ENCODE data around the gene KIF20A. TPM values are rescaled to one million over a fixed set of nuclear protein-coding genes. Genes with fewer than 3 reads are reported as not detected.

Gene KIF20A
- total and polyA plus RNA-seq, 2 experiments from 2014 or later: 41.0 to 60.4 TPM

- no peaks in the 10 kb centered on the region for H3K36me3 ChIP-seq (ENCODE audit: insufficient read depth)
- Mint-ChIP-seq H3K27ac (no peak overlapping the region), H3K4me3 (peak overlapping the region; percentile 65; the same call in 1 of the 3 replicates), H3K27me3 (ENCODE audit: insufficient read depth, low read depth, poor library complexity) (peaks cover 7% of the 10 kb centered on the region), H3K36me3 (ENCODE audit: low read depth) (no peaks in the 10 kb centered on the region), H3K4me1 (peaks cover 2% of the 10 kb centered on the region; the same call in 1 of the 3 replicates), H3K9me3 (no peaks in the 10 kb centered on the region)
- ATAC-seq: peak; percentile 61
- H3F3A ChIP-seq (replicated peaks; ENCODE audit: low read depth): no peaks in the 10 kb centered on the region
- no peaks in the 10 kb centered on the region for H4K20me1 ChIP-seq (replicated peaks; ENCODE audit: insufficient read depth)
- H3K4me3 ChIP-seq: peak overlapping the region; percentile 39; the same call in 1 of the 2 replicates
- H3K9me2 ChIP-seq (ENCODE audit: insufficient read depth): no peaks in the 10 kb centered on the region
- no peak for DNase-seq (ENCODE audit: low spot score)
- 0 out of 2 replicates have a peak overlapping the region, but pooled peaks have one; percentile 17 for H2AFZ ChIP-seq
- no peak for TF ChIP-seq STAT1 (IDR thresholded peaks at IDR 0.05; ENCODE audit: unreplicated experiment)
- TF ChIP-seq ZNF331 (CRISPR knock-in tag; IDR thresholded peaks at IDR 0.05; ENCODE audit: low read depth): no peak
- no peaks in the 10 kb centered on the region; the same call in 1 of the 2 replicates for H3K27me3 ChIP-seq (ENCODE audit: insufficient read depth)
- no peaks in the 10 kb centered on the region for H3K79me2 ChIP-seq (replicated peaks; ENCODE audit: insufficient read depth)
- no peak overlapping the region for H3K27ac ChIP-seq (ENCODE audit: low read depth)
- no peaks in the 10 kb centered on the region for H3K4me1 ChIP-seq (ENCODE audit: insufficient read depth)
- peak overlapping the region; percentile 27; the same call in 1 of the 2 replicates for H3K4me2 ChIP-seq
Observed at GRCh38 chr5:138132543-138132942, 46.4 kb upstream of the KIF20A start.

DNA sequence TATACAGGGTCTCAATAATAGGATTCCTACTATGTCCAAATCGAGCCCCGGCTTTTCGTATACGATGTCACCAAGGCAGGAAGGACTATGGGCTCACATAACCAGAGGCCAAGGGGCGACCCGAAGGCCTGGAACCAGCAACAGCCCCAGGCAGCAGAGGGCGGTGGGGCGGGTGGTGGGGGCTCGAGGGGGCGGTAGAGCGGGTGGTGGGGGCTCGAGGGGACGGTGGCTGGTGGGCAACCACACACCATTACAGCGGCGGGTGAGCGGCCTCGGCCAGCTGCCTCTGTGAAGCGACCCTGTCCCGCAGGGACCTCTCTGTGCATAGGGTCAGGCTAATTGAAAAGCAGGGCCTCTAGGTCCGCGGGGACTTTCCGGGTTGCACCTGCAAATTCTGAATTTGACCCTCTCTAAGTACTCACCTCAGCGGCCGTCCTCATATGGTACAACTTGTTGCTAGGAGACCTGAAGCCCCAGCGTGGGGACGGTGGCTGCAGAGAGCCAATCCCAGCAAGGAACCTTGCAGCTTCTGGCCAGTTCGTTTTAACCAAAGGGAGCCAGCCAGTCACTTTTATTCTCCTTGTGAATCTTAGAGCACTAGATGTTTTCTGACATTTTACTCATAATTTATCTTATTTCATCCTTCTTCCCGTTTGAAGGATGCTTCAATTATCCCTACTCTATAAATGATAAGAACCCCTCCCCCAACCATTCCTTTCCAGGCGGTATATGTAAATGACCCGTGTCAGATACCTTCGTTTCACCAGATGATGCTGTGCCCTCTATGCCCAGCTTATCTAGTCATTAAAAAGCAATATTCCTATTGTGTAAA, 39.7 kb upstream of the KIF20A start, which contains the start of gene NME5:
TSS of gene NME5 (minus strand) at position 480 of the 832 bp plus-strand sequence. CDS start 648 bp downstream, outside the sequence.
- no peak within 1 kb of the TSS for H3K27ac Mint-ChIP-seq
- Histone ChIP-seq H3K27ac (ENCODE audit: low read depth) (no peak within 1 kb of the TSS), H3K9me2 (ENCODE audit: insufficient read depth) (no peaks in the 10 kb centered on the region), H3K36me3 (ENCODE audit: insufficient read depth) (no peaks in the 10 kb centered on the region), H3K4me3 (peak within 1 kb of the TSS; percentile 53), H3F3A (replicated peaks; ENCODE audit: low read depth) (no peaks in the 10 kb centered on the region), H3K27me3 (ENCODE audit: insufficient read depth) (no peaks in the 10 kb centered on the region; the same call in 1 of the 2 replicates), H3K4me2 (peak within 1 kb of the TSS; percentile 56), H2AFZ (peak within 1 kb of the TSS; percentile 69), H3K79me2 (replicated peaks; ENCODE audit: insufficient read depth) (no peaks in the 10 kb centered on the region), H3K4me1 (ENCODE audit: insufficient read depth) (peaks cover 3% of the 10 kb centered on the region; the same call in 1 of the 2 replicates), H4K20me1 (replicated peaks; ENCODE audit: insufficient read depth) (no peaks in the 10 kb centered on the region)
- H3K9me3 Mint-ChIP-seq: no peaks in the 10 kb centered on the region
- H3K27me3 Mint-ChIP-seq (ENCODE audit: insufficient read depth, low read depth, poor library complexity): peaks cover 2% of the 10 kb centered on the region
- H3K4me3 Mint-ChIP-seq: peak within 1 kb of the TSS; percentile 82
- DNase-seq (ENCODE audit: low spot score) (peak; percentile 90), ATAC-seq (peak; percentile 96)
- H3K4me1 Mint-ChIP-seq: peaks cover 5% of the 10 kb centered on the region; the same call in 2 of the 3 replicates
- no peaks in the 10 kb centered on the region for H3K36me3 Mint-ChIP-seq (ENCODE audit: low read depth)
- TF ChIP-seq CTCF (conservative IDR thresholded peaks at IDR 0.05; ENCODE audit: low read depth in 2 of 2) (no peak), JUNB (IDR thresholded peaks at IDR 0.05; ENCODE audit: unreplicated experiment) (no peak), EZH2phosphoT487 (IDR thresholded peaks at IDR 0.05; ENCODE audit: unreplicated experiment) (no peak), EZH2 (IDR thresholded peaks at IDR 0.05; ENCODE audit: low read depth, unreplicated experiment) (no peak), CREB1 (CRISPR knock-in tag; IDR thresholded peaks at IDR 0.05; ENCODE audit: low read depth) (no peak), ZNF114 (CRISPR knock-in tag; IDR thresholded peaks at IDR 0.05) (no peak), NANOG (IDR thresholded peaks at IDR 0.05; ENCODE audit: borderline replicate concordance) (no peak), POLR2AphosphoS5 (IDR thresholded peaks at IDR 0.05; ENCODE audit: low read depth) (no peak), STAT1 (IDR thresholded peaks at IDR 0.05; ENCODE audit: unreplicated experiment) (no peak)
- TF ChIP-seq, protein P1, sequence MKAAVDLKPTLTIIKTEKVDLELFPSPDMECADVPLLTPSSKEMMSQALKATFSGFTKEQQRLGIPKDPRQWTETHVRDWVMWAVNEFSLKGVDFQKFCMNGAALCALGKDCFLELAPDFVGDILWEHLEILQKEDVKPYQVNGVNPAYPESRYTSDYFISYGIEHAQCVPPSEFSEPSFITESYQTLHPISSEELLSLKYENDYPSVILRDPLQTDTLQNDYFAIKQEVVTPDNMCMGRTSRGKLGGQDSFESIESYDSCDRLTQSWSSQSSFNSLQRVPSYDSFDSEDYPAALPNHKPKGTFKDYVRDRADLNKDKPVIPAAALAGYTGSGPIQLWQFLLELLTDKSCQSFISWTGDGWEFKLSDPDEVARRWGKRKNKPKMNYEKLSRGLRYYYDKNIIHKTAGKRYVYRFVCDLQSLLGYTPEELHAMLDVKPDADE (IDR thresholded peaks at IDR 0.05): no peak
- TF ChIP-seq, protein P2, sequence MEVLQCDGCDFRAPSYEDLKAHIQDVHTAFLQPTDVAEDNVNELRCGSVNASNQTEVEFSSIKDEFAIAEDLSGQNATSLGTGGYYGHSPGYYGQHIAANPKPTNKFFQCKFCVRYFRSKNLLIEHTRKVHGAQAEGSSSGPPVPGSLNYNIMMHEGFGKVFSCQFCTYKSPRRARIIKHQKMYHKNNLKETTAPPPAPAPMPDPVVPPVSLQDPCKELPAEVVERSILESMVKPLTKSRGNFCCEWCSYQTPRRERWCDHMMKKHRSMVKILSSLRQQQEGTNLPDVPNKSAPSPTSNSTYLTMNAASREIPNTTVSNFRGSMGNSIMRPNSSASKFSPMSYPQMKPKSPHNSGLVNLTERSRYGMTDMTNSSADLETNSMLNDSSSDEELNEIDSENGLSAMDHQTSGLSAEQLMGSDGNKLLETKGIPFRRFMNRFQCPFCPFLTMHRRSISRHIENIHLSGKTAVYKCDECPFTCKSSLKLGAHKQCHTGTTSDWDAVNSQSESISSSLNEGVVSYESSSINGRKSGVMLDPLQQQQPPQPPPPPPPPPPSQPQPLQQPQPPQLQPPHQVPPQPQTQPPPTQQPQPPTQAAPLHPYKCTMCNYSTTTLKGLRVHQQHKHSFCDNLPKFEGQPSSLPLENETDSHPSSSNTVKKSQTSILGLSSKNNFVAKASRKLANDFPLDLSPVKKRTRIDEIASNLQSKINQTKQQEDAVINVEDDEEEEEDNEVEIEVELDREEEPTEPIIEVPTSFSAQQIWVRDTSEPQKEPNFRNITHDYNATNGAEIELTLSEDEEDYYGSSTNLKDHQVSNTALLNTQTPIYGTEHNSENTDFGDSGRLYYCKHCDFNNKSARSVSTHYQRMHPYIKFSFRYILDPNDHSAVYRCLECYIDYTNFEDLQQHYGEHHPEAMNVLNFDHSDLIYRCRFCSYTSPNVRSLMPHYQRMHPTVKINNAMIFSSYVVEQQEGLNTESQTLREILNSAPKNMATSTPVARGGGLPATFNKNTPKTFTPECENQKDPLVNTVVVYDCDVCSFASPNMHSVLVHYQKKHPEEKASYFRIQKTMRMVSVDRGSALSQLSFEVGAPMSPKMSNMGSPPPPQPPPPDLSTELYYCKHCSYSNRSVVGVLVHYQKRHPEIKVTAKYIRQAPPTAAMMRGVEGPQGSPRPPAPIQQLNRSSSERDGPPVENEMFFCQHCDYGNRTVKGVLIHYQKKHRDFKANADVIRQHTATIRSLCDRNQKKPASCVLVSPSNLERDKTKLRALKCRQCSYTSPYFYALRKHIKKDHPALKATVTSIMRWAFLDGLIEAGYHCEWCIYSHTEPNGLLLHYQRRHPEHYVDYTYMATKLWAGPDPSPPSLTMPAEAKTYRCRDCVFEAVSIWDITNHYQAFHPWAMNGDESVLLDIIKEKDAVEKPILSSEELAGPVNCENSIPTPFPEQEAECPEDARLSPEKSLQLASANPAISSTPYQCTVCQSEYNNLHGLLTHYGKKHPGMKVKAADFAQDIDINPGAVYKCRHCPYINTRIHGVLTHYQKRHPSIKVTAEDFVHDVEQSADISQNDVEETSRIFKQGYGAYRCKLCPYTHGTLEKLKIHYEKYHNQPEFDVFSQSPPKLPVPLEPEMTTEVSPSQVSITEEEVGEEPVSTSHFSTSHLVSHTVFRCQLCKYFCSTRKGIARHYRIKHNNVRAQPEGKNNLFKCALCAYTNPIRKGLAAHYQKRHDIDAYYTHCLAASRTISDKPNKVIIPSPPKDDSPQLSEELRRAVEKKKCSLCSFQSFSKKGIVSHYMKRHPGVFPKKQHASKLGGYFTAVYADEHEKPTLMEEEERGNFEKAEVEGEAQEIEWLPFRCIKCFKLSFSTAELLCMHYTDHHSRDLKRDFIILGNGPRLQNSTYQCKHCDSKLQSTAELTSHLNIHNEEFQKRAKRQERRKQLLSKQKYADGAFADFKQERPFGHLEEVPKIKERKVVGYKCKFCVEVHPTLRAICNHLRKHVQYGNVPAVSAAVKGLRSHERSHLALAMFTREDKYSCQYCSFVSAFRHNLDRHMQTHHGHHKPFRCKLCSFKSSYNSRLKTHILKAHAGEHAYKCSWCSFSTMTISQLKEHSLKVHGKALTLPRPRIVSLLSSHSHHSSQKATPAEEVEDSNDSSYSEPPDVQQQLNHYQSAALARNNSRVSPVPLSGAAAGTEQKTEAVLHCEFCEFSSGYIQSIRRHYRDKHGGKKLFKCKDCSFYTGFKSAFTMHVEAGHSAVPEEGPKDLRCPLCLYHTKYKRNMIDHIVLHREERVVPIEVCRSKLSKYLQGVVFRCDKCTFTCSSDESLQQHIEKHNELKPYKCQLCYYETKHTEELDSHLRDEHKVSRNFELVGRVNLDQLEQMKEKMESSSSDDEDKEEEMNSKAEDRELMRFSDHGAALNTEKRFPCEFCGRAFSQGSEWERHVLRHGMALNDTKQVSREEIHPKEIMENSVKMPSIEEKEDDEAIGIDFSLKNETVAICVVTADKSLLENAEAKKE (CRISPR knock-in tag; IDR thresholded peaks at IDR 0.05): no peak
